ENCODE data around the gene CRYZL1.

Gene CRYZL1

DNA sequence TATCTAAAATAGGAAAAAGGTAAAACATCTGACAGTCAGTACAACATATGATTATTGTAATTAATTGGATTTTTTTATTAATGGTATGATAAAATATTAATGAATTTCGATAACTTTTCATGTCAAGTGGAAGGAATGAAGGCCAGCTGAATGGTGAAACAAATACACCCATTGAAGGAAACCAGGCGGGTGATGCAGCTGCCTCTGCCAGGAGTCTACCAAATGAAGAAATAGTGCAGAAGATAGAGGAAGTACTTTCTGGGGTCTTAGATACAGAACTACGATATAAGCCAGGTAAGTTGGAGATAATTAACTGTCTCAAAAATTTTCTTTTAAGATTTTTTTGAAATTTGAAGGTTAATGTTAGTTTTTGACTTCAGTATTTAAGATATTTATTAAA is 95.5 kb downstream of the CRYZL1 start:
- DNase-seq, result no peak
- TF ChIP-seq, protein P1, sequence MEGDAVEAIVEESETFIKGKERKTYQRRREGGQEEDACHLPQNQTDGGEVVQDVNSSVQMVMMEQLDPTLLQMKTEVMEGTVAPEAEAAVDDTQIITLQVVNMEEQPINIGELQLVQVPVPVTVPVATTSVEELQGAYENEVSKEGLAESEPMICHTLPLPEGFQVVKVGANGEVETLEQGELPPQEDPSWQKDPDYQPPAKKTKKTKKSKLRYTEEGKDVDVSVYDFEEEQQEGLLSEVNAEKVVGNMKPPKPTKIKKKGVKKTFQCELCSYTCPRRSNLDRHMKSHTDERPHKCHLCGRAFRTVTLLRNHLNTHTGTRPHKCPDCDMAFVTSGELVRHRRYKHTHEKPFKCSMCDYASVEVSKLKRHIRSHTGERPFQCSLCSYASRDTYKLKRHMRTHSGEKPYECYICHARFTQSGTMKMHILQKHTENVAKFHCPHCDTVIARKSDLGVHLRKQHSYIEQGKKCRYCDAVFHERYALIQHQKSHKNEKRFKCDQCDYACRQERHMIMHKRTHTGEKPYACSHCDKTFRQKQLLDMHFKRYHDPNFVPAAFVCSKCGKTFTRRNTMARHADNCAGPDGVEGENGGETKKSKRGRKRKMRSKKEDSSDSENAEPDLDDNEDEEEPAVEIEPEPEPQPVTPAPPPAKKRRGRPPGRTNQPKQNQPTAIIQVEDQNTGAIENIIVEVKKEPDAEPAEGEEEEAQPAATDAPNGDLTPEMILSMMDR (IDR thresholded peaks at IDR 0.05), result no peak
- Mint-ChIP-seq H3K27me3 (ENCODE audit: low read depth, poor library complexity) (no peaks in the 10 kb centered on the region), H3K4me3 (no peak overlapping the region), H3K36me3 (ENCODE audit: low read depth) (peaks cover 57% of the 10 kb centered on the region), H3K27ac (no peak overlapping the region), H3K9me3 (peaks cover 20% of the 10 kb centered on the region), H3K4me1 (peaks cover 29% of the 10 kb centered on the region)

DNA sequence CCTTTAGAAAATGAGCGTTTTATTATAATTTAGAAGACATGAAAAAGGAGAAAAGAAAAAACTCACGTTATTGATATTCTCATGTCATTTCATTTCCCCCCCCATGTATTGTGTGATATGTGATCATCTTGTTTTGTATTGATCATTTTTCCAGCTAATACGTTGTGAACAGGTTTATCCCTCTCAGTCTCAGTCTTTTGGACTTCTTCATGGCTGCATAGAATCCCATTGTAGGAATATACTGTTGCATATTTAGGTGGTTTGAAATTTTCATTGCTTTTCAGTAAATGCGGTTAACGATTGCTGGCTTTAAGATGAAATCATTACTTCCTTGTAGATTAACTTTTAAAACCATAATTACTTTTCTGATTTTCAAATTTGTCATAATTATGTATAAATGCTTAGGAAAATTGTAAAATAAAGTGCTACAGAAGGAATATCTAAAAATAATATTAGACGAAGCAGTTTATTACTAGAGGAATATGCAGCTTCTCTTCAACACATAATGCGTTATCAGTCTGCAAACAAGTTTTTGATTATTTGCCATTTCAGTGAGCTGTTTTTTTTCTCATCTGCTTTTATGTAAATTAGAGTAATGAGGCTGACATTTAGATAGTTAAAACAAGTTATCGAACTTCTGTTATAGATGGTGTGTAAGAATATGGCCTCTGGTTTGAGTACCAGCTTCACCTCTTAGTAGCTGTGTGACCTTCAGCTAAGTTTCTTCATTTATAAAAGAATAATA is 96.9 kb downstream of the CRYZL1 start:
- DNase-seq, result no peak
- peaks cover 16% of the 10 kb centered on the region for H3K9me3 Mint-ChIP-seq
- no peaks in the 10 kb centered on the region for H3K27me3 Mint-ChIP-seq (ENCODE audit: low read depth, poor library complexity)
- H3K4me1 Mint-ChIP-seq, result peaks cover 43% of the 10 kb centered on the region
- H3K27ac Mint-ChIP-seq, result peak overlapping the region; percentile 100
- TF ChIP-seq, protein P1 (IDR thresholded peaks at IDR 0.05), result no peak
- H3K4me3 Mint-ChIP-seq, result peak overlapping the region; percentile 97
- H3K36me3 Mint-ChIP-seq (ENCODE audit: low read depth), result peaks cover 46% of the 10 kb centered on the region

DNA sequence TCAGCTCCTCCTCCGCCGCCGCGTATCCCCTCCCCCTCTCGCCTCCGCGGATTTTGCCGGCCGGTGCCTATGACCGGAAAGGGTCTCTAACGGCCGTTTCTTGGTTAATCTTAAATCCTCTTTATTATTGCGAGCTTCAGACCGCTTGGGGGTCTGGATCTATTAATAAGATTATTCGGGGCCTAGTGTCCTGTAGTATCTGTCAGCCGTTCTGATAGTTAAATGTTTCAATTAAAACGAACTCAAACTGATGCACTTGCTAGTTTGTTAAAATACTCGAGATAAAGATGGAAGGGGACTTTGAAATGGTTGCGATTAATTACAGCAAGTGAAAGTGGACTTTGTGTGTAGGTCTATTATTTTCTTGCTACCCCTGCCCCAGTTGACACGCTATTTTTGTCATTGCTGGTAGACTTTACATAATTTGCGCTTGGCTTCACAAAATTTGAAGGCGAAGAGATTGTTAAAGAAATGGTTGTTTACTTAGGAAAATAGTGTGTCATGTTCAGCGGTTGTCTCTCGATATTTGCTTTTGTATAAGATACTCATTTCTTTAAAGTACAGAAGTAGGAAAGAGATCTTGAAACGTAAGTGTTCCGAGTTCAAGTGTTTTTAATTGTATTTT is 97.9 kb downstream of the CRYZL1 start:
- peaks cover 43% of the 10 kb centered on the region for H3K4me1 Mint-ChIP-seq
- H3K27ac Mint-ChIP-seq, result peak overlapping the region; percentile 100
- H3K36me3 Mint-ChIP-seq (ENCODE audit: low read depth), result peaks cover 43% of the 10 kb centered on the region
- TF ChIP-seq, protein P1 (IDR thresholded peaks at IDR 0.05), result no peak
- peak overlapping the region; percentile 97 for H3K4me3 Mint-ChIP-seq
- H3K27me3 Mint-ChIP-seq (ENCODE audit: low read depth, poor library complexity), result no peaks in the 10 kb centered on the region
- H3K9me3 Mint-ChIP-seq, result peaks cover 10% of the 10 kb centered on the region
- DNase-seq, result peak; percentile 85

DNA sequence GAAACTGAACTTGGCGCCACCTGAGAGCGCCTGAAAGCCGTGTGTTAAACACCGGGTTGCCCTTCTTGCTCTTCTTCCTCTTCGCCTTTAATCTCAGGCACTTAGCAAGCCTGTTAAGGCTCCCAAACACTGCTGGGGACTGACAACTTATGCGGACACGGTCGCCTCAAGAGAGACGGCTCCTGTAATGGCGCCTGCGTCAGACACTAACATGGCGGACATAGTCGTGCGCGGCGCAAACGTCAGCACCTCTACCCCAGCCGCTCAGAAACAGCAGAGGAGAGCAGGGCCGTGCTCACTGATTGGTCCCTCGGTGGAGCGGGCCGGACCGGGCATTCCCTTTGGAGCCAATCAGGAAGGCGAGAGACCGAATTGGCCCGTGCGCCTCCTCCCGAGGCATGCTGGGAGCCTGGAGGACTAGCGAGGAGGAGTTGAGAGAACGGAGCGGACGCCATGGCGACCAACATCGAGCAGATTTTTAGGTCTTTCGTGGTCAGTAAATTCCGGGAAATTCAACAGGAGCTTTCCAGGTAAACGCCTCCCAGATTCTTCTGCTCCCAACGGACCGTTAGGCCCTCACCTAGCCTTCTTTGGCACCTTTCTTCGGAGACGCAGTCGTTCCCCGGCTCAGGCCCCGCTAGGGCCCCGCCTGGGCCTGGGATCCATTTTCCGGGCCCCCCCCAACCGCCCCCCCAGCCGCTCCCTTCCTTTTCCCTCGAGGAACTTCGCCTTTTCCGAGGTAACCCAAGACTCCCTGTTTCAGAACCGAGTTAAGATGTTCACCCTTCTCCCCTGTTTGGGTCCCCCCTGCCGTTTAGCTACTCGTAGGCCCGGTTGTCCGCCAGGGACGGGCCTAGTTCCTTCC is 98.7 kb downstream of the CRYZL1 start, which contains the start of gene SON:
Gene SON (plus strand): TSS at position 399 of the 865 bp plus-strand sequence. CDS start 55 bp downstream, at position 454.
- peak within 1 kb of the TSS; percentile 100 for H3K27ac Mint-ChIP-seq
- peaks cover 43% of the 10 kb centered on the region for H3K4me1 Mint-ChIP-seq
- DNase-seq, result peak; percentile 94
- H3K27me3 Mint-ChIP-seq (ENCODE audit: low read depth, poor library complexity), result no peaks in the 10 kb centered on the region
- H3K36me3 Mint-ChIP-seq (ENCODE audit: low read depth), result peaks cover 42% of the 10 kb centered on the region
- TF ChIP-seq, protein P1 (IDR thresholded peaks at IDR 0.05), result no peak
- peaks cover 8% of the 10 kb centered on the region for H3K9me3 Mint-ChIP-seq
- peak within 1 kb of the TSS; percentile 97 for H3K4me3 Mint-ChIP-seq

DNA sequence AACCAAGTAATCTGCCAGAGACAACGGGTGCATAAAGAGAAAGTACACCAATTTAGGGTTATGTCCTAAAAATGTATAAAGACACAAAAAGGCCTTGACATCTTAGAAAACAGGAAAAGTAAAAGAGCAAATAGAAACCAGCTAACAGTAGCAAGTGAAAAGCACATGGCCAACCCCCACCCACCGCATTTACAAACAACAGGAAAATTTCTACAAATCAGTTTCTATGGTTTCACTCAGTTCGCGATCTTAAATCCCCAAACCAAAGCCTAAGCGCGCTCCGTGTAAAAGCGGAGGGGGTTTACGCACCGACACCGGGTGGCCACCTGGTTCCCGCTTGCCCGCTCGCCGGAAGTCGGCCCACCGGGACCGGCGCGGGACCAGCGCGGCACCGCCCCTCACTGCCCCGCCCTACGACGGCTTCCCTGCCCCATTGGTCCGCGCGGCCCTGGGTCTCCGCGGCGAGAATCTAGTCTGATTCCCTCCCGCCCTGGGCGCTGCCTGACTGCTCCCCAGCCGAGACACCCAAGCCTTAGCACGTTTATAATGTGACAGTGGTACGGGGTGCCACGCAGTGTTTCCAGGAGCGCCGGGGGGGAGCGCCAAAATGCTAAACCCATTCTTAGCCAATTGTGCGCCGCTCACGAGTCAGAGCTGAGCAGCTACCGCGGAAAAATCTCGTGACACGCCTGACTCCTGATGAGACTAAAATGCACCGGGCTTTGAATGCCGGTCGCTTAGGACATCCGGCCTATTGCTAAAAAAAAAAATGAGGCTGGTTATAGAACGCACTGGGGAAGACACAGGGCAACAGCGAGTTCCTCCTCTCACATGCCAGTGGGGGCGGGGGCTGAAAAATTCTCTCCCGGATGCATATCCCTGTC is 99.5 kb downstream of the CRYZL1 start, which contains the start of gene GART:
Gene GART (minus strand): TSS at position 362 of the 884 bp plus-strand sequence. CDS start 2,802 bp downstream, outside the sequence.
- Mint-ChIP-seq H3K27me3 (ENCODE audit: low read depth, poor library complexity) (no peaks in the 10 kb centered on the region), H3K36me3 (ENCODE audit: low read depth) (peaks cover 42% of the 10 kb centered on the region), H3K4me3 (peak within 1 kb of the TSS; percentile 97), H3K4me1 (peaks cover 43% of the 10 kb centered on the region), H3K27ac (peak within 1 kb of the TSS; percentile 100), H3K9me3 (peaks cover 8% of the 10 kb centered on the region)
- DNase-seq, result peak; percentile 85
- TF ChIP-seq, protein P1 (IDR thresholded peaks at IDR 0.05), result no peak

Measured in nephron progenitor cell (in vitro differentiated cells).